GM12873 (cell line): ENCODE results near the gene RAET1E.

ENCODE experiments used
- TF ChIP-seq, protein P1 (sequence below): IDR thresholded peaks from 2 replicates; pipeline ENCODE4 v1.5.1; 2012; ENCODE audit warnings: low read depth, mild to moderate bottlenecking, moderate library complexity, low read length, control low read depth; ENCODE audit not compliant: insufficient read depth; ENCODE audit errors: missing control alignments

Gene RAET1E

DNA sequence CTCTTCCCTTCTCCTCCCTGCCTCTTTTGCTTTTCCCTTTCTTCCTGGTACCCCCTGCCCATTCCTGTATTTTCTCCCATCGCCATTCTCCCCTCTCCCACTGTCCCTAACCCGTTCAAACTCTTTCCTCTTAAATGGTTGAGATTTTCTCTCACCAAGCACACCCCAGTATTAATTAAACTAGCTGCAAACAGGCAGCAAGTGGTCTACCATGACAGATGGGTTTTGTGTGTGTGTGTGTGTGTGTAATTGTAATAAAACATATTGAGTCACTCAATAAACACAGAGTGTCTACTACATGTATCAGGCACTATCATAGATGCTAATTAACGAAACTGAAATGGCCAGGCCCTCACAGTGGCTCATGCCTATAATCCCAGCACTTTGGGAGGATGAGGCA is 6.7 kb downstream of the RAET1E start:
- TF ChIP-seq, protein P1, sequence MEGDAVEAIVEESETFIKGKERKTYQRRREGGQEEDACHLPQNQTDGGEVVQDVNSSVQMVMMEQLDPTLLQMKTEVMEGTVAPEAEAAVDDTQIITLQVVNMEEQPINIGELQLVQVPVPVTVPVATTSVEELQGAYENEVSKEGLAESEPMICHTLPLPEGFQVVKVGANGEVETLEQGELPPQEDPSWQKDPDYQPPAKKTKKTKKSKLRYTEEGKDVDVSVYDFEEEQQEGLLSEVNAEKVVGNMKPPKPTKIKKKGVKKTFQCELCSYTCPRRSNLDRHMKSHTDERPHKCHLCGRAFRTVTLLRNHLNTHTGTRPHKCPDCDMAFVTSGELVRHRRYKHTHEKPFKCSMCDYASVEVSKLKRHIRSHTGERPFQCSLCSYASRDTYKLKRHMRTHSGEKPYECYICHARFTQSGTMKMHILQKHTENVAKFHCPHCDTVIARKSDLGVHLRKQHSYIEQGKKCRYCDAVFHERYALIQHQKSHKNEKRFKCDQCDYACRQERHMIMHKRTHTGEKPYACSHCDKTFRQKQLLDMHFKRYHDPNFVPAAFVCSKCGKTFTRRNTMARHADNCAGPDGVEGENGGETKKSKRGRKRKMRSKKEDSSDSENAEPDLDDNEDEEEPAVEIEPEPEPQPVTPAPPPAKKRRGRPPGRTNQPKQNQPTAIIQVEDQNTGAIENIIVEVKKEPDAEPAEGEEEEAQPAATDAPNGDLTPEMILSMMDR, result no peak

DNA sequence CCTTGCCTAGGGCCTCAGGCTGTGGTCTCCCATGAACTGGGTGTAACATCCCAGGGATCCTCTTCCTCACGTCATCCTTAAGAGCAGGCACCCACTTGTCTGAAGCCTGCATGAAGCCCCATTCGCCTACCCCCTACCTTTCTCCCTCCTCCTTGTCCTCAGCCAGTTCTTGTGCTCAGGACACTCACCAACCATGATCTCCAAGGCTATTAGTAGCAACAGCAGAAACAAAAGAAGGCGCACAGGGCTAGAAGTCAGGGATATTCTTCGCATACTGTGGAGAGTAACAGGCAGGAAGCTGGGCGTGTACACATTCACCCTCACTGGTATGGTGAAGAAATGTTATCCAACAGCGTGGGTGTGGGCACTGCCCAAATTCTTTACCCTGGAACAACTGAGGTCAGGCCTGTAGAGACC is 7.3 kb downstream of the RAET1E start:
- TF ChIP-seq, protein P1, result no peak

DNA sequence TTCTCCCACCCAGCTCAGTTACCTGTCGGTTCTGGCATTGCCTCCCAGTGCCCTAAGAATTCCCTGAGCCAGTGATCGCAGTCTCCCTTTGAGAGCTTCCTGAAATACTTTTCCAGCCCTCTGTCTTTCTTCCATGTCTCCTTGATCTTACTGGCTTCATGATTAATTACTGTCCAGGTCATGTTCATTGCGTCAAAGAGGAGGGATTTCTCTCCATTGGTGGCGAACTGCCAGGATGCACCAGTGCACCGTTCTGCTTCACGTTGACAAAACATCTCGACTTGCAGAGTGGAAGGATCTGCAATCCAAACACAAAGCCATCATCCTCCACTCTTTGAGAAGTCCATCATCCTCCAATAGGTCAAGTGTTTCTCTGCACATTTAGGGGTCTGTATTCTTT is 8.6 kb downstream of the RAET1E start:
- TF ChIP-seq, protein P1, result no peak

DNA sequence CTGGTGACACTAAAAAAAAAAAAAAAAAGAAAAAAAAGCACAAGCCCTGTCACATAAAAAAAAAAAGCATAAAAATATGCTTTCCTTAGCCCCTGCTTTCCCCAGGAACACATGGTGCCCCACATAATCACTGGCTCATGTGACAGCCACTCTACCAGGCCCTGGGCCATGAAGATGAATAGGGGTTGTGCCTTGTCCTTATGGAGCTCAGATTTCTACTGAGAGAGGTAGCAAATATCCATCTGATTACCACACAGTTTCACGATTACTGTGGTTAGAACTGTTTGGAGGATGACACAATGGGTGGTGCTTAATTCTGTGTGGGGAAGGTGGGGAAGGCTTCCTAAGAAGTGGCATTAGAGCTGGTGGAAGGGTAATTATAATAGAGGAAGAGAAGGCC is 9.3 kb downstream of the RAET1E start:
- TF ChIP-seq, protein P1, result no peak

DNA sequence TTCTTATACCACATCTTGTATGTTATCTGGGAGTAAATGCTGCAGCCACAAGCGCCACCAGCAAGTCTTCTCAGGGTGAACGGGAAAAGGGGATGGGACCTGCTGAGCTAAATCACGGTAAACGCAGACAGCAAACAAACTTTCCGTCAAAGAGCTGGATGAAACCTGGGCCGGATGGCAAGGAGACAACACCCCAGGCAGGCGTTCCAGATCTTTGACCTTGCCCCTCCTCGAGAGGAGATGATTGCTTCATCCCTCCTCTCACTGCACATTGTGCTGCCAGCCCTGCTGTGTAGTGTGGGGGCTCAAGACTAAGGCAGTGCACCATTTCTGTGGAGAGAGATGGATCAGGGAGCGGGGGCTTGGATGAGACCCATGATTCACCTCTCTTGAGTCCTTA is 9.8 kb downstream of the RAET1E start:
- TF ChIP-seq, protein P1, result no peak

DNA sequence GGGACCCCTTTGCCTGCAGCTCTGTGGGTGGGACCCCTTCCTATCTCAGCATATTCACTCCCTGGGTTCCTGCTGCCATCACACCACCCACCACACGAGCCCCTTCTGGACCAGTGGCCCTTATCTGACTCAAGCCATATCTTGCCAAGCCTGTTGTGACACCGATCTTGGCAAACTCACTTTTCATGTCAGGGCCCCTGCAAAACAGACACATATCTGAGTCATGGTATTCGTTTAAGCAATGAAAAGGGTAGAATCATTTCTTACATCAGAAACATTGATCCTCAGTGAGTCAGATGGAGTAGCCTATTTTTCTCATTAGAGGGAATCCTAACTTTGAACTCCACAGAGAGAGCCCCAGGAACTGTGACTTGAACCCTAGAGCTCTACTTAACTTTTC is 10.6 kb downstream of the RAET1E start:
- TF ChIP-seq, protein P1, result no peak

DNA sequence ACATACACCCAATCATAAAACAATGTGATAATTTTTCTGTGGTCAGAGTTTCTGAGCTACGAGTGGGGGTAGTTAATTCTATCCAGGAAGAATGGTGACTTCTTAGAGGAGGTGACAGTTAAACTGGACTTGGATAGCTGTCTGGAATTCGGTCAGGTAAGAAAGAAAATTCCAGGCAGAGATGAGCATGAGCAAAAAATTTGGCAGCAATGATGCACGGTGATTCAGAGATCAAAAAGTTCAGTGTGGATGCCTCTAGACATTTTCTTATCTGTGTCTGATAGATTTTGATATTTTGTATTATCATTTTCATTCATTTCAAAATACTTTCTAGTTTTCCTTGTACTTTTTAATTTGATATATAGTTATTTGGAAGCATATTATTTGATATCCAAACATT is 12.0 kb downstream of the RAET1E start:
- TF ChIP-seq, protein P1, result no peak
